ENCODE results near the gene WWOX.
A peak's percentile ranks its signal among the peaks of the same experiment; 100 is the strongest.

Gene WWOX

GRCh38 chr16:78770353-78771091 lies 671.1 kb downstream of the WWOX start:
- peak; percentile 35 for DNase-seq (ENCODE audit: low spot score)

GRCh38 chr16:78773291-78773702 lies 673.8 kb downstream of the WWOX start:
- no peak for DNase-seq (ENCODE audit: low spot score)

GRCh38 chr16:78773706-78774105 lies 674.3 kb downstream of the WWOX start:
- no peak for DNase-seq (ENCODE audit: low spot score)

GRCh38 chr16:78775161-78775561 lies 675.7 kb downstream of the WWOX start:
- DNase-seq (ENCODE audit: low spot score) = no peak

GRCh38 chr16:78778101-78779004 lies 678.9 kb downstream of the WWOX start:
- DNase-seq (ENCODE audit: low spot score) = no peak

GRCh38 chr16:78780808-78781207 lies 681.4 kb downstream of the WWOX start:
- DNase-seq (ENCODE audit: low spot score) = no peak

GRCh38 chr16:78782572-78782971 lies 683.1 kb downstream of the WWOX start:
- no peak for DNase-seq (ENCODE audit: low spot score)

- DNase-seq (ENCODE audit: low spot score) = no peak
These were observed 684.2 kb downstream of the WWOX start for GRCh38 chr16:78783570-78784079.

- DNase-seq (ENCODE audit: low spot score) = no peak
These were observed 685.3 kb downstream of the WWOX start for GRCh38 chr16:78784771-78785170.

- DNase-seq (ENCODE audit: low spot score) = no peak
These were observed 685.8 kb downstream of the WWOX start for GRCh38 chr16:78785218-78785617.

GRCh38 chr16:78786635-78787034 lies 687.2 kb downstream of the WWOX start:
- DNase-seq (ENCODE audit: low spot score) = no peak

GRCh38 chr16:78788276-78788675 lies 688.8 kb downstream of the WWOX start:
- no peak for DNase-seq (ENCODE audit: low spot score)

- no peak for DNase-seq (ENCODE audit: low spot score)
These were observed 689.2 kb downstream of the WWOX start for GRCh38 chr16:78788696-78789095.

GRCh38 chr16:78789561-78789960 lies 690.1 kb downstream of the WWOX start:
- no peak for DNase-seq (ENCODE audit: low spot score)

- no peak for DNase-seq (ENCODE audit: low spot score)
These were observed 691.6 kb downstream of the WWOX start for GRCh38 chr16:78791011-78791410.

- no peak for DNase-seq (ENCODE audit: low spot score)
These were observed 692.5 kb downstream of the WWOX start for GRCh38 chr16:78791926-78792325.

GRCh38 chr16:78792952-78793351 lies 693.5 kb downstream of the WWOX start:
- no peak for DNase-seq (ENCODE audit: low spot score)

- no peak for DNase-seq (ENCODE audit: low spot score)
These were observed 695.3 kb downstream of the WWOX start for GRCh38 chr16:78794581-78795250.

GRCh38 chr16:78795433-78795832 lies 696.0 kb downstream of the WWOX start:
- no peak for DNase-seq (ENCODE audit: low spot score)

GRCh38 chr16:78796221-78796866 lies 696.9 kb downstream of the WWOX start:
- DNase-seq (ENCODE audit: low spot score) = peak; percentile 21

GRCh38 chr16:78799429-78799828 lies 700.0 kb downstream of the WWOX start:
- no peak for DNase-seq (ENCODE audit: low spot score)

- DNase-seq (ENCODE audit: low spot score) = no peak
These were observed 701.1 kb downstream of the WWOX start for GRCh38 chr16:78800523-78800922.
